IMR-90 (cell line): Measurements from ENCODE around the gene PARD3. TPM values are rescaled to one million over a fixed set of nuclear protein-coding genes. Genes with fewer than 3 reads are reported as not detected.

Source experiments
- ATAC-seq: fragments of 200-7000 bp; cut with Tn5 transposase; 2 replicates; pipeline ENCODE4 v1.9.1; 2020; ENCODE audit warnings: low read depth, mild to moderate bottlenecking, moderate library complexity
- BruUV-seq: library from RNA; stranded (reverse); fragments of 400-500 nt; replicated peaks from 2 replicates; lab custom pipeline; 2021; lab: Mats Ljungman, UMichigan
- CTCF ChIA-PET: fragments of 300-600 bp; formaldehyde crosslinking; extraction: SDS; loops from one replicate; lab custom pipeline; 2021; ENCODE audit warnings: antibody characterized with exemption; lab: Yijun Ruan, JAX
- POLR2A ChIA-PET: fragments of 300-600 bp; sonication (Branson Sonifier 250); formaldehyde crosslinking; loops from one replicate; lab custom pipeline; 2022; ENCODE audit warnings: antibody characterized with exemption; ENCODE audit not compliant: unreplicated experiment; lab: Charles Lee
- DNase-seq: peaks from one replicate; pipeline ENCODE4 v3.0.0; 2013
- H2AFZ ChIP-seq: replicated peaks from 2 replicates; pipeline ENCODE3; 2013; ENCODE audit warnings: low read length, mild to moderate bottlenecking; ENCODE audit not compliant: poor library complexity
- H2AK5ac ChIP-seq: 2 replicates; pipeline ENCODE4 v1.6.1; 2013; ENCODE audit warnings: low read depth, low read length, inconsistent platforms
- H2AK9ac ChIP-seq: replicated peaks from 2 replicates; pipeline ENCODE3; 2013; ENCODE audit warnings: mild to moderate bottlenecking, low read depth, low read length, moderate library complexity; ENCODE audit not compliant: poor library complexity
- H2BK120ac ChIP-seq: 2 replicates; pipeline ENCODE4 v1.6.1; 2013; ENCODE audit warnings: low read depth, low read length, inconsistent platforms
- H2BK15ac ChIP-seq: 3 replicates; pipeline ENCODE4 v1.6.1; 2013; ENCODE audit warnings: low read depth, low read length, inconsistent platforms
- H2BK20ac ChIP-seq: 2 replicates; pipeline ENCODE4 v1.6.1; 2013; ENCODE audit warnings: low read depth, mild to moderate bottlenecking, inconsistent platforms, low read length, moderate library complexity
- H2BK5ac ChIP-seq: 2 replicates; pipeline ENCODE4 v1.6.1; 2013; ENCODE audit warnings: mild to moderate bottlenecking, low read depth, low read length, inconsistent platforms; ENCODE audit not compliant: poor library complexity, severe bottlenecking
- H3K14ac ChIP-seq: replicated peaks from 2 replicates; pipeline ENCODE4 v1.6.1; 2013; ENCODE audit warnings: low read depth, low read length, inconsistent platforms
- H3K18ac ChIP-seq: 2 replicates; pipeline ENCODE4 v1.6.1; 2013; ENCODE audit warnings: low read depth, low read length, control low read depth
- H3K23ac ChIP-seq: 2 replicates; pipeline ENCODE4 v1.6.1; 2013; ENCODE audit warnings: low read depth, low read length, inconsistent platforms
- H3K27ac ChIP-seq: 2 replicates; pipeline ENCODE4 v1.5.1; 2013; ENCODE audit warnings: mild to moderate bottlenecking, control low read depth, low read length; ENCODE audit not compliant: insufficient read depth
- H3K27me3 ChIP-seq: 2 replicates; pipeline ENCODE4 v1.6.1; 2013; ENCODE audit warnings: low read length; ENCODE audit not compliant: control insufficient read depth, insufficient read depth
- H3K36me3 ChIP-seq: 2 replicates; pipeline ENCODE4 v1.6.1; 2013; ENCODE audit warnings: low read length, mixed read lengths; ENCODE audit not compliant: control insufficient read depth, insufficient read depth
- H3K4ac ChIP-seq: 2 replicates; pipeline ENCODE4 v1.6.1; 2013; ENCODE audit warnings: low read depth, low read length, inconsistent platforms
- H3K4me1 ChIP-seq: 2 replicates; pipeline ENCODE4 v1.6.1; 2013; ENCODE audit warnings: low read length, mixed read lengths; ENCODE audit not compliant: control insufficient read depth, insufficient read depth
- H3K4me2 ChIP-seq: 2 replicates; pipeline ENCODE4 v1.6.1; 2013; ENCODE audit warnings: low read depth, mild to moderate bottlenecking, control low read depth, low read length, moderate library complexity
- H3K4me3 ChIP-seq: 2 replicates; pipeline ENCODE4 v1.5.1; 2013; ENCODE audit warnings: low read depth, mild to moderate bottlenecking, control low read depth, low read length, moderate library complexity; ENCODE audit not compliant: insufficient read depth
- H3K56ac ChIP-seq: 2 replicates; pipeline ENCODE4 v1.6.1; 2013; ENCODE audit warnings: low read length, inconsistent platforms; ENCODE audit not compliant: insufficient read depth; ENCODE audit errors: extremely low read depth
- H3K79me1 ChIP-seq, 2 experiments: 2 replicates each; pipeline ENCODE4 v1.6.1; 2013; ENCODE audit warnings: low read length in 2 of 2, inconsistent platforms in 1 of 2, low read depth in 1 of 2
- H3K9ac ChIP-seq: 2 replicates; pipeline ENCODE4 v1.6.1; 2013; ENCODE audit warnings: low read depth, low read length, control low read depth
- H3K9me1 ChIP-seq: 2 replicates; pipeline ENCODE4 v1.6.1; 2013; ENCODE audit warnings: low read length, inconsistent platforms; ENCODE audit not compliant: insufficient read depth
- H3K9me3 ChIP-seq: 2 replicates; pipeline ENCODE4 v1.6.1; 2013; ENCODE audit warnings: low read length; ENCODE audit not compliant: control insufficient read depth, insufficient read depth
- H4K20me1 ChIP-seq: 2 replicates; pipeline ENCODE4 v1.6.1; 2013; ENCODE audit warnings: low read length, inconsistent platforms; ENCODE audit not compliant: insufficient read depth
- H4K5ac ChIP-seq: 2 replicates; pipeline ENCODE4 v1.6.1; 2013; ENCODE audit warnings: mild to moderate bottlenecking, low read depth, low read length, control low read depth
- H4K8ac ChIP-seq, 2 experiments: 2 replicates each; pipeline ENCODE4 v1.6.1; 2013; ENCODE audit warnings: low read depth in 2 of 2, low read length in 2 of 2, control low read depth in 1 of 2, inconsistent platforms in 1 of 2
- H4K91ac ChIP-seq: 2 replicates; pipeline ENCODE4 v1.6.1; 2013; ENCODE audit warnings: low read depth, low read length, inconsistent platforms; ENCODE audit not compliant: insufficient read depth
- BHLHE40 ChIP-seq: fragments of 150-350 bp; IDR thresholded peaks from 2 replicates; pipeline ENCODE4 v1.6.1; 2016; ENCODE audit warnings: mild to moderate bottlenecking, low read depth, low read length
- CEBPB ChIP-seq: IDR thresholded peaks from 2 replicates; pipeline ENCODE4 v1.6.1; 2012; ENCODE audit warnings: low read depth, low read length, improper control_type of control experiment
- CHD1 ChIP-seq: IDR thresholded peaks from 2 replicates; pipeline ENCODE4 v1.6.1; 2012; ENCODE audit warnings: low read depth, low read length, improper control_type of control experiment
- CTCF ChIP-seq: conservative IDR thresholded peaks from 2 replicates; pipeline ENCODE4 v1.5.1; 2012; ENCODE audit warnings: mild to moderate bottlenecking, low read depth, low read length, improper control_type of control experiment
- FOS ChIP-seq: fragments of 150-350 bp; IDR thresholded peaks from 2 replicates; pipeline ENCODE4 v1.6.1; 2016; ENCODE audit warnings: low read depth, low read length
- MAFK ChIP-seq: IDR thresholded peaks from 2 replicates; pipeline ENCODE4 v1.6.1; 2012; ENCODE audit warnings: low read depth, low read length, improper control_type of control experiment
- MAZ ChIP-seq: IDR thresholded peaks from 2 replicates; pipeline ENCODE4 v1.6.1; 2012; ENCODE audit warnings: low read depth, mild to moderate bottlenecking, low read length, improper control_type of control experiment, moderate library complexity, borderline replicate concordance
- MXI1 ChIP-seq: IDR thresholded peaks from 2 replicates; pipeline ENCODE4 v1.6.1; 2012; ENCODE audit warnings: low read depth, mild to moderate bottlenecking, low read length, moderate library complexity, borderline replicate concordance
- NFE2L2 ChIP-seq: fragments of 150-350 bp; IDR thresholded peaks from 2 replicates; pipeline ENCODE4 v1.6.1; 2016; ENCODE audit warnings: low read depth, mild to moderate bottlenecking, low read length
- POLR2A ChIP-seq: IDR thresholded peaks from 2 replicates; pipeline ENCODE4 v1.6.1; 2012; ENCODE audit warnings: mild to moderate bottlenecking, low read depth, low read length
- RAD21 ChIP-seq: IDR thresholded peaks from 2 replicates; pipeline ENCODE4 v1.6.1; 2012; ENCODE audit warnings: low read length, improper control_type of control experiment
- RCOR1 ChIP-seq: IDR thresholded peaks from 2 replicates; pipeline ENCODE4 v1.6.1; 2012; ENCODE audit warnings: mild to moderate bottlenecking, low read length, improper control_type of control experiment; ENCODE audit not compliant: insufficient replicate concordance
- RFX5 ChIP-seq: IDR thresholded peaks from 2 replicates; pipeline ENCODE4 v1.8.0; 2012; ENCODE audit warnings: low read depth, mild to moderate bottlenecking, low read length, moderate library complexity
- SMC3 ChIP-seq: fragments of 150-350 bp; IDR thresholded peaks from 2 replicates; pipeline ENCODE4 v1.6.1; 2016; ENCODE audit warnings: low read depth, mild to moderate bottlenecking, antibody characterized with exemption, low read length, moderate library complexity
- WGBS, 2 experiments: methylation state at CpG; one replicate each; pipeline versions ENCODE4 v1.1.5 to v1.1.7; 2013; ENCODE audit warnings: missing lambda C conversion rate in 2 of 2; ENCODE audit not compliant: insufficient read length in 1 of 2; ENCODE audit errors: extremely low coverage in 2 of 2; 5-methylcytosine and 5-hydroxymethylcytosine counted together
- dilution Hi-C: fragments of 300-500 bp; cut with HindIII; formaldehyde crosslinking; loops from one replicate; pipeline ENCODE4 v1.14.3; 2018; ENCODE audit warnings: low sequenced_read_pairs; ENCODE audit not compliant: unreplicated experiment
- in situ Hi-C: fragments of 300-500 bp; cut with MboI; formaldehyde crosslinking; loops from 3 replicates; pipeline ENCODE4 v1.14.3; 2019; ENCODE audit warnings: low sequenced_read_pairs, inconsistent platforms, mixed read lengths
- intact Hi-C: fragments of 100-400 bp; cut with micrococcal nuclease; formaldehyde crosslinking; loops from 2 replicates; pipeline ENCODE4 v1.10.0; 2022
- polyA plus RNA-seq, 3 experiments: library from polyadenylated mRNA; depleted of rRNA; stranded (reverse); fragments of >200 nt; gene quantifications; 2 replicates each; pipeline ENCODE4 v1.2.3, GENCODE V29; 2012; ENCODE audit warnings: low replicate concordance in 1 of 3
- total RNA-seq: library from RNA; depleted of rRNA; stranded (reverse); fragments of >200 nt; gene quantifications from 2 replicates; pipeline ENCODE4 v1.2.3, GENCODE V29; 2012
- TF ChIP-seq, protein P1 (sequence below): fragments of 150-350 bp; IDR thresholded peaks from 2 replicates; pipeline ENCODE4 v1.6.1; 2016; ENCODE audit warnings: low read depth, mild to moderate bottlenecking, low read length, moderate library complexity, borderline replicate concordance

PARD3 gene
- total and polyA plus RNA-seq, 2 of the 4 experiments (the other 2 are of a cell fraction), result 14.6 to 37.5 TPM

DNA sequence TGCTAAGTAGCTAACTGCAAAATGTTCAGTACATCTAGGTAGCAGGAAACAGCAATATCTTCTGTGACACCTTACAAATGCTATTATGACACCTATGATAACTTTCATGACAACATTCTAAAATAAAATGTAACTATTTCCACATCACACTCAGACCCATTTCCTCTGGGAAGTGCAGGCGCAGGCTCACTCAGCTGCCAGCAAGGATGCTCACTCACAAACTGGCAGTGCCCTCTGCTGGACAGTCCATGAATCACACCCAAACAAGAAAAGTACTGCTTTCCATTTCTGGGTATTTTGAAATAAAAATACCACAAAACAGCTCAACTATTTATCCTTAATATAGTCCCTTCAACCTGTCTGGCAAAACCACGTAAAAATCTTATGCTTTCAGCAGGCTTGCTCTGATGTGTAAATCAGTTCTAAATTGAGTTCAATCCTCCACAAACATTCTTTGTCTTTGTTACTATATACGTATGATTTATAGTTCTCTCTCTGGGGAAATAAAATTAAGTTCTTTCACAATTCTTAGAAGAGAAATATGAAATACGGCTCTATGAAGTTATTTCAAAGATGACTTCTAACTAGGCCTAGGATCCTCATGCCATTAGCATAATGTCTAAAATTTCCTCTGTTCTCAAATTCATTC, 176.6 kb downstream of the PARD3 start:
- Histone ChIP-seq H3K4me2 (no peak overlapping the region), H3K18ac (no peak overlapping the region), H3K9ac (no peak overlapping the region), H3K4ac (no peak overlapping the region), H3K56ac (no peak overlapping the region), H3K27me3 (no peaks in the 10 kb centered on the region), H2BK15ac (no peak overlapping the region), H3K79me1 (peaks cover 10 to 38% of the 10 kb centered on the region in 2 experiments; a peak in 3 of 4 replicates), H4K5ac (no peak overlapping the region), H3K36me3 (no peaks in the 10 kb centered on the region), H3K27ac (no peak overlapping the region), H2AFZ (no peak overlapping the region), H2BK120ac (no peak overlapping the region), H4K91ac (no peak overlapping the region), H4K20me1 (peaks cover 8% of the 10 kb centered on the region), H3K14ac (no peak overlapping the region), H2AK5ac (no peak overlapping the region), H3K9me1 (no peaks in the 10 kb centered on the region), H3K23ac (no peak overlapping the region), H3K4me3 (no peak overlapping the region), H3K9me3 (no peaks in the 10 kb centered on the region), H2AK9ac (no peak overlapping the region), H4K8ac (no peak overlapping the region), H2BK20ac (no peak overlapping the region), H2BK5ac (no peak overlapping the region), H3K4me1 (no peaks in the 10 kb centered on the region)
- in situ Hi-C loops (loop anchor here (25.0 kb wide), 1 partner anchor 851 kb away; no protein-coding TSS in a partner anchor), dilution Hi-C loops (no loop called here), intact Hi-C loops (loop anchor here (1.0 to 10.0 kb wide), 8 partner anchors 111 to 1445 kb away; partner anchors contain the start of gene NRP1)
- ChIA-PET CTCF (interaction anchor here (0.7 to 2.1 kb wide), 12 partner anchors 9 to 1445 kb away, joined by 3 to 8 read pairs (median 4); no protein-coding TSS in a partner anchor), POLR2A (no interaction called here)
- no CpG with 5 or more reads among the region's 4 CpGs for WGBS, 2 experiments
- peak; percentile 88 for DNase-seq
- BruUV-seq, result no TSS peak
- peak; percentile 82 for ATAC-seq
- TF ChIP-seq POLR2A (0 out of 2 replicates have a peak, but pooled peaks have one; percentile 27), NFE2L2 (no peak), BHLHE40 (no peak), RAD21 (peak; percentile 98), CHD1 (no peak), FOS (no peak), CTCF (peak; percentile 97), MAZ (no peak), SMC3 (peak; percentile 94), MXI1 (no peak), MAFK (no peak), RCOR1 (no peak), RFX5 (no peak), CEBPB (peak; percentile 74; the same call in 1 of the 2 replicates)
- TF ChIP-seq, protein P1, sequence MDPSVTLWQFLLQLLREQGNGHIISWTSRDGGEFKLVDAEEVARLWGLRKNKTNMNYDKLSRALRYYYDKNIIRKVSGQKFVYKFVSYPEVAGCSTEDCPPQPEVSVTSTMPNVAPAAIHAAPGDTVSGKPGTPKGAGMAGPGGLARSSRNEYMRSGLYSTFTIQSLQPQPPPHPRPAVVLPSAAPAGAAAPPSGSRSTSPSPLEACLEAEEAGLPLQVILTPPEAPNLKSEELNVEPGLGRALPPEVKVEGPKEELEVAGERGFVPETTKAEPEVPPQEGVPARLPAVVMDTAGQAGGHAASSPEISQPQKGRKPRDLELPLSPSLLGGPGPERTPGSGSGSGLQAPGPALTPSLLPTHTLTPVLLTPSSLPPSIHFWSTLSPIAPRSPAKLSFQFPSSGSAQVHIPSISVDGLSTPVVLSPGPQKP, result no peak
